Measurements from ENCODE around the gene DCPS.
"Not testable (repeated sequence)": the region's sequence is repeated elsewhere in the genome, so short reads cannot be mapped to it uniquely, and the experiment has no call there.

DCPS gene

DNA sequence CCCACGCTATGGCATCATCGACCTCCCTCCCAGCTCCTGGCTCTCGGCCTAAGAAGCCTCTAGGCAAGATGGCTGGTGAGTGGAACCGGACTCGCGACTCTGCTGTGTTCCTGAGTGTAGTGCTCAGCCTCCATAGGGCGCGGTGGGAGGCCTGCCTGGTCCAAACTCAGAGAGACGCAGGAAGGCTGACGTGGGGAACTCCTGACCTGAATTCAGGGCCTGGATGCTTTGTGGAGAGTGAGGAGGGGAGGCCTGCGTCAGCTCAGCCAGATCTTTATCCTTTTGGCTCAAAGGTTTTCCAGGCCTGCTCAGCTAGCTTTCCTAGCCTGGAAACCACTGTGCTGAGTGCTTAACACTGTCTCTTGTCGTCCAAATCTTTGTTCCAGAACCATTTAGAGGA, 13.0 kb upstream of the DCPS start:
- no peak for DNase-seq

DNA sequence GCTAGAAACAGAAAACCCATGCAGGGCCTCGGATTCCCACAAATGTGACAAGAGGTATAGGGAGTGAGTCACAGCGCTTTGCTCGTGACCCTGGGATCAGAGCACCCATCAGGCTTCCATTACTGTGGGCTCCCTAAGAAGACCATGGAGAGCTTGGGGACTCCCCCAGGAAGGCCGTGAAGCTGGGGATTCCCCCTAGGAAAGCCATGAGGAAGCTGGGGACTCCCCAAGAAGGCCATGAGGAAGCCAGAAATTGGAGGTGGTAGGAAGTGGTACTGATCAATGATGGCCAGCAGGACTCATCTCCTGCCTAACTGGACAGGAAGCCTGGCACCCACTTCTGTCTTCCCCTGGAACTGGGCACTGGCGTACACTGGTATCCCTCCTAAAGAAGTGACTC, 10.1 kb upstream of the DCPS start:
- no peak for DNase-seq

DNA sequence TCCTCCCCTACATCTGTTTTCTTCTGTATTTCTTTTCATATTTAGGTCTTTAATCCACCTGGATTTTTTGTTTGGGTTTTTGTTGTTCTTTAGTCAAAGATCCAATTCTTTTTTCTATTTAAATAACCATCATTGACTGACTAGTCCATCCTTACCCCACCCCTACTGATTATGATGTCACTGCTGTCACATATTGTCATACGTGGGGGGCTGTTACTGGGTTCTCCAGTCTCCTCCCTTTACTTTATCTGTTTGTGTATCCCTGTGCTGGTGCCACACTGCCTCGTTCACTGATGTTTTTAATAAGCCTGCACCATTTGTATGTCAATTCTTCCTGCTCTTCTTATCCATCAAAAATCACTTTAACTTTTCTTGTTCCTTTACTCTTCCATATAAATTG, 6.9 kb upstream of the DCPS start:
- DNase-seq, result no peak

DNA sequence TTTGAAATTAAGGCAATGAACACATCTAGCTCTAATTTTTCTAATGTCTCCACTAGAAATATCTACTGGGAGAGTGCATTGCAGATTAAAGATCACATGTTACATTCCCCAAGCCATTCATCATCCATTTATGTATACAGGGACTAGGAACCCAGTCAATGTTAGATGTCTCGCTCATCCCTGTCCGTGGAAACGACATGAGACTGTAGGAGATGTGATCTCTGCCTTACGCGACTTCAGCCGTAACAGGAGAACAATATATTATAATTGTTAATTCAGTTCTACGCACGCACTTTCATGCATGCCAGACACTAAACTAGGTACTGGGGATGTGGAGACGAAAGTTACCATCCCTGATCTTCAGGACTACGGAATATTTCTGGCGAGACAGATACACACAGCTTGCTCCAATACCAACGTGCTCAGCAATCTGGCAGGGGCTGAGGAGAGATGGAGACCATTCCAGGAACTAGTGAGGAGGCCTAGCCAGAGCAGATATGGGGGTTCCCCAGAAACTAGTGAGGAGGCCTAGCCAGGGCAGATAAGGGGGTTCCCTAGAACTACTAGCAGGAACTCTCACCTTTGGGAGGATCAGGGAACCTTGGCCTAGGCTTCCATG, 706 bp downstream of the DCPS start:
- DNase-seq, result no peak

DNA sequence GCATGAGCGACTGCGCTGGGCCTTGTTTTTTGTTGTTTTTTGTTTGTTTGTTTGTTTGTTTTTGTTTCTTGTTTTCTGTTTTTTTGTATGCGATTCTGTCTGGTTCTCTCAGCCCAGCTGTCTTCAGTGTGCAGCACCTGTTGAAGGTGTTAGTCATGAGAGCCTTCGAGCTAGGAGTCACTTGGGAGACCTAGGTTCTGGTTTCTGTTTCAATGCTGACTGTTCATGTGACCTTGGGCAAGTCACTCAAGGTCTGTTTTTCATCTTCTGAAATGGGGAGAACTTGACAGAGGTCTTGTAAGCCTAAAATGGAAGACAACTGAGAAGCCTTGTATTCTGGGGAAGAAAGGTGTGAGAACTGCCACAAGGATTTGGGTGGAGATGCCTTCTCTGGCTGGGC, 1.8 kb downstream of the DCPS start:
- no peak for DNase-seq

DNA sequence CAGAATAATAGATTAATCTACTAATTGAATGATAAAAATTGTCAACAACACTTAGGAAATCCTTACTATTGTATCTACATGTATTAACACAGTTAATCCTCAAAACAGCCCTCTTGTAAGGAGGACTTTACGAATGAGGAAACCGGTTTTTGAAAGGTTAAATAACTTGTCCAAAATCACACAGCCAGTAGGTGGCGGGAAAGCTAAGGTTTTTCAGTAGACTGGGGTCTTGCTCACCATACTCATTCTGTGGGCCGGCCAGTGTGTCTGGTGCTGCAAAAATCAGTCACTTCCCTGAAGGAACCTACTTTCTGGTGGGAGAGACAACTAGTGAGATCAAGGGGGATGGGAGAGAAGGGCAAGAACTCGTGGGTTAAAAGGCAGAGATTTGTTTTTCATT, 3.8 kb downstream of the DCPS start:
- DNase-seq, result no peak

DNA sequence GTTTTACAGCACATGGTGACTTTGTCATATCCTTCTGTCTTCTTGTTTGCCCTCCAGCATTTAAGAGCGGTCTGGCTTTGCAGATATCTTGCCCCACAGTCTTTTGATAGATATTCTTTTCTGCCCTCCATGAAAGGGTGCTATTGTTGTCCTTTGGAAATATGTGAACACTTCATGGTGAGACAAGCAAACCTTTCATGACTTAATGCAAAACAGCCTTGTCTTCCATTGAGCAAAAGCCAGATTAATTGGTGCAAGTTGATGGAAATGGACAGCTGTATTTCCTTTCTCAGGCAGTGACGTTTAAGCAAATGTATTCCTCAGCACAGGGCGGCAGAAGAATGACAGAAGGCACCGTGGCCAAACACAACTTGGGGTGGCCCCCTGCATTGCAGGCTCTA, 4.4 kb downstream of the DCPS start:
- DNase-seq, result no peak

DNA sequence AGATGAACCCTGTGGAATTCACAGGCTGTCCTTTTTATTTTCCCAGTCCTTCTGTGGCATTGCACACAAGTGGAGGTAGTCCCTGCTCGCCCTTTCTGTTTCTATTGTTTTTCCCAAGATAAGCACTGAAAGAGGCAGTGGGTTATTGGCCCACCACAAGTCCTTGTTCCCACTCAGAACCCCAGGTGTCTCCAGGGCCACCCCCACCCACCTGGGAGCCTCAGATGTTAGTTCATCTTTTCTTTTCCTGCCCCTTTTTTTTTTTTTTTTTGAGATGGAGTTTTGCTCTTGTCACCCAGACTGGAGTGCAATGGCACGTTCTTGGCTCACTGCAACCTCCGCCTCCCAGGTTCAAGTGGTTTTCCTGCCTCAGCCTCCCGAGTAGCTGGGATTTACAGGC, 4.9 kb downstream of the DCPS start:
- not testable (repeated sequence) for DNase-seq

DNA sequence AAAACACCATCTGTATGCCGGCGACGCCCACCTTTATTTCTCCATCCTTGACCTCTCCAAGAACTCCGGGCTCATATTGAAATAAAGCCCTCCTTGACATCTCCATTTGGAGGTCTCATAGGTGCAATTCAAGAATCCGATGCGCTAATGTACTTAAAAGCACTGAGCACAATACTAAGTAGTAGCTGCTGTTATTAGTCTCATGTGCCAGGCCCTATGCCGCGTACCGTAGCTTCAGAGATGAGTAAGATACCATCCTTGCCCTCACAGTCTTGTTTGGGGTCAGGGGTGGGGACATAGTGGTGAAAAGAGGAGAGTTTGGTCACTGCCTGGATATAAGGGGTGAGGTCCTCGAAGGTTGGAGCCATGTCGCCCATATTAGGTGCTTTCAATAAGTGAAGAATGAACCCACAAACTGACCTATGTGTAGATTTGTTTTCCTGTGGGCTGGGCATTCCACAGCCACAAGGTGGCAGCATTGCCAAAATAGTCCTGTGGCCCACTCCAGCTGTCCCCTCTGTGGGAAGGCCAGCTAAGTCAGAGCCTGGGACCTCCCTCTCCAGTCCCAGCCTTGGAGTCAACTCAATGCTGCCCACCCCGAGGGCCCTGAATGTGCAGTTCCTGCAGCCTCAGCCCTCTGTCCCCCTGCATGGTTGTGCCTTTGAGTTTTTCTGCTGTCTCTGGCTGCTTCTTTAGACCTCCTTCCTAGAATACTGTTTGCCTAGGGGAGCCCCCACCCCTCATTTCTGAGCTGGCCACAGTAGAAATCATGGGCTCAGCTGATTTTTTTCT, 6.5 kb downstream of the DCPS start:
- peak; percentile 48 for DNase-seq

DNA sequence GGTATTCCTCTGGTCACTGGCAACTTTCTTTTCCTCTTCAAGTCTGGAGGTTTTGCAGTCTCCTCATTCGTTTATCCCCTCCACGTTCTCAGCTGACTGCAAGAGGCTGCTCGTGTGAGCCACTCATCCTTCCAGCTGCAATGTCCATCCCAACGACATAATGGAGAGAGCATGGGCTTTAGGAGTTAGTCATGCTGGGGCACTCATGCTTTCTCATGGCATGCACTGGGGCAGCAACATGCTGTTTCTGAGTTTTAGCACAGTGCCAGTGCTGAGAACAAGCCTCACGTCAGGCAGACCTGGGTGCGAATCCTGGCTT, 7.1 kb downstream of the DCPS start:
- DNase-seq, result no peak

DNA sequence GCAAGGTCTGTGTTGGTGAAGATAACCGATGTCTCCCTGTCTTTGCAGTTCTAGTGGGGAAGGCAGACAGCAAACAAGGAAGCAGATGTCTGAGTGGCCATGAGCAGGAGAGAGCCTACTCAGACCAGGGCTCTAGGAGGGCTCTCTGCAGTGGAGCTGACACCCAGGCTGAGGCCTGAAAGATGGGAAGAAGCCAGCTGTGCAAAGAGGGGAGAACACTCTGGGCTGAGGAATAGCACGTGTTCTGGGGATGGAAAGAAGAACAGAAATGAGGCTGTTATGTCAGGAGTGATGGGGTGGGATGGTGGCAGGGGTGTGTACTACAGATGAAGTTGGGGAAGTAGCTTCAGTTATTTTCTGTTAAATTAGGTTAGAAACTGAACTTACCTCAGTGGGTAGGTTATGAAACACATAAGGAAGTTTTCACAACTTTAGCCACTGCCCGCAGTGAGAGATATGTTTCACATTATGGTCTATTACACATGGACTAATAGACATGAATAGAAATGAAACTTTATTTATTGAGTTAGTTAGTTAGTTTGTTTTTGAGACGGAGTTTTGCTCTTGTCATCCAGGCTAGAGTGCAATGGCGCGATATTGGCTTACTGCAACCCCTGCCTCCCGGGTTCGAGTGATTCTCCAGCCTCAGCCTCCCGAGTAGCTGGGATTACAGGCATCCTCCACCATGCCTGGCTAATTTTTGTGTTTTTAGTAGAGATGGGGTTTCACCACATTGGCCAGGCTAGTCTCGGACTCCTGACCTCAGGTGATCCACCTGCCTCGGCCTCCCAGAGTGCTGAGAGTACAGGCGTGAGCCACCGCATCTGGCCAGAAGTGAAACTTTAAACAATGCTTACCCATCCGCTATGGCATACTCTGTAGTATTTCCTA, 7.8 kb downstream of the DCPS start:
- DNase-seq, result no peak

DNA sequence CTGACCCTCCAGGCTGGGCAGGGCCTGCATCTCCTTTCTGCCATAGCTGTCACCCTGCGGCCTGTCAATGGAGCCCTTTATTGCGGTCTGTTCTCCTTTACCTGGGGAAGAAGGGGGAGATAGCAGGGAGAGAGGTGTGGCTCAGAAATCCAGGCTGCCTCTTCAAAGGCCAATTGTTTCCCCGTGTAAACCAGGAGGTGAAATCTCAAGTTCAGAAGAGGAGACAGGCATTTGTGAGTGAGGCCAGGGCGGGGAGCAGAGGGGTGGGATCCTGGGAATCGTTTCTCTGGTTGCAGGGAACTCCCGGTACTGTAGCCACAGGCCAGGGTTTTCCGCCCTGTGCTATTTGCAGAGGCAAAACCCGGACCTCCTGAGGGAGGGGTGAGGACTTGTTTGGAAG, 9.1 kb downstream of the DCPS start:
- DNase-seq, result no peak

DNA sequence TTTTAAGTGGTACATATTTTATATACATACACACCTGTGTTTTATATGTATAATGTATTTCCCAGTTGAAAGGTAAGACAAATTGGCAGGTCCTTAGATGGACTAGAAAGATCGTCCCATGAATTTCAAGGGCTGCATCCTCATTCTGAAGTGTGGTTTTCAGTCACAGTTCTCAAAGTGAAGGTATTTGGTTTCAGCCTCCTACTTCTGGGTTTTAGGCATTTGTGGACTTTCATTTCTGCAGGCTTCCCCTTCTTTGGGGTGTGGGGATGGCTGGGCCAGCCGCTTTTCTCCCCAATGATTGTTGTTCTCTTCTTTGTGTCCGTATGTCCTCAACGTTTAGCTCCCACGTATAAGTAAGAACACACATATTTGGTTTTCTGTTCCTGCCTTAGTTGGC, 10.0 kb downstream of the DCPS start:
- DNase-seq, result no peak

DNA sequence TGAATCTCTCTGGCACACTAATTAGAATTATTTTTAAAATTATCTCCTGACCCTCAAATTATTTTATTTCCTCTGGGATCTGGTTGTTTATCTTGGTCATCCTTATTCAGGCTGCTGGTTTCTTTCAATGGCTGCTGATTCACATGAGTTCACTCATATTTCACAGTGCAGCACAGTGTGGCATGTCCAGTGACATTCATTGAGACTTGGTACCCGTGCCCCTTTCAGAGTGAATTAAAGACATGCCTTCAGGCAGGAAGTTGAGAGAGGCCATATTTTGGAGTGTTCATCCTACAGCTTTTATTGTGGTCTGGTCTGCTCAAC, 13.5 kb downstream of the DCPS start:
- DNase-seq, result no peak

DNA sequence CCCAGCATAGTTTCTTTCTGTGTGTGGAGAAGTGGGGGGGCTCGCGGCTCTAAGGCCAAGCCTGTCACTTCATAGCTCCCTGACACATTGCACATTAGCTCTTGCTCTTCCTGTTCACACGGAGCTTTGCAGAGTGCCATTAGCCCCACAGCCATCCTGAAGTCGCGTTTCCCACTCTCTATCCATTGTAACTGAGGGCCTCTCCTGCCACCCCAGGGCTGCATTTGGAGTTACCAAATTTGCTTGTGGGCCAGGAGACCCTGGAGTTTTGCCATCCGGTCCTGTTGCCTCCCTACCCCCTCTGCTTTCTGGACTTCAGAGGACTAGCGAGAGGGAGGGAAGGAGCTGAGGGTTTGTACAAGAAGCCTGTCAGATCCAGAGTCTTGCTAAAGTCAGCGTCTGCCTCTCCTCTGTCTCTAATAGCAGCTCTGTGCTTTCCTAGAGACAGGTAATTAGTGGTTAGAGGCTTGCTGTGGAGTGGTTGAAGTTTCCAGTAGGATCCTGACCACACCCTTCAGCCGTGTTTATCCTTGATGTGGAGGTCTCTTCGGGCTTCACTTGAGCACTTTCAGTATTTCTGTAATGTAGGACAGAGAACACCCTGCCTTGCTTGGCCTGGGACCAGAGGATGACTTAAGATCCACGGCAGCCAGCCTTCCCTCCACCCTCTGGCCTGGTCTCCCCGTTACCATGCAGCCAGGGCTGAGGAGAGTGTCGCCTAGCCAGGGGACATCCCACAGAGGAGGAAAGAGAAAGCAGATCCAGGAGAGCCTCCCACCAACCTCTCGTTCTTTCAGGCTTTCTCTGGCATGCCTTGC, 14.1 kb downstream of the DCPS start:
- DNase-seq, result no peak

DNA sequence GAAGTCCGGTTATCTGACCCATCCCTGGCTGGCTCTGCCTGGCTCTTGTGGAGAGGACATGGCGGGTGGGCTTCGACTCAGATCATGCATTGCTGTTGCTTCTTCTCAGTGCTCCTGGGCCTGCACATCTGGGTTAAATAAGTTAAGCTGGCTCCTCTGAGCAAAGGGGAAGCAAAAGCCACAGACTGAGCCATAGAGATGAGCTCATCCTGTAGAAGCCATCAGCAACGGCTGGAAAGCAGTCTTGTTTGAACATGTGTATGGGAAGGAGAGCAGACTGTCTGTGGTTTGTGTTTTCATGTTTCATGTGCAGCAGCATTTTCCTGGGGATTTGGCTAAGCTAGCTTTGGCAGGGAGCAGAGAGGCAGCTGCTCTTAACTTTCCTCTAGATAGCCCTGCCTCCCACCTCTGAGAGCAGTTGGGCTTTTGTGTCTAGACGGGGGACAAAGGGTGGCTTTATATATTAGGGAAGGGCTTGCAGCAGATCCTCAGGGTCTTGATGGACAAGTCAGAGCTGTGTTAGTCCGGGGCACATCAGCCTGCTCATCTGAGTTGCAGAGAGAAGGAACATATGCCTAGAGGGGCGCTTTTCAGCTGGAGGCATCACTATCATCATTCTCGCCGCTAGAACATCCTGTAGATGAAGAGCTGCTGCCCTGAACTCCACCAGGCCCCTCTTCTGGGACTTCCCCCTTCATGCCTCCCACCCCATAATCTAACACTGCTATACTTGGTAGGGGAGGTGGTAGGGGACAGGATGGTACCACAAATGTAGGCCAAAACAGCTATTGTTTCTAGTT, 14.9 kb downstream of the DCPS start:
- no peak for DNase-seq

DNA sequence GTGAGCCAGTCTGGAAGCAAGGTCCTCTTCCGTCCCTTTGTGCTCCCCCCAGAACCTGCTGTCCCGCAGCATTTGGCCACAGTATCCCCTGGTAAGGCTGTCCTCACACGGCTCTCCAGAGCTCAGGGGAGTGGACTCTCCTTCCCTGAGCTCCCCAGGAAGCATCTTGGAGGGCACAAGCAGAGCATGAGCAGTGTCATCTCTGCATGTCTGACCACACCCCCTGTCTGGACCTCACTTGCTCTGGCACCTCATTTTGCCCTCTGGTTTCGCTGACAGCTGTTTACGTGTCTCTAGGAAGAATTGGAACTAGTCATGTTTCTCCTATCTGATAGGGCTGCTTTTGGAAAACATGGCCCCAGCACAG, 15.5 kb downstream of the DCPS start:
- no peak for DNase-seq

DNA sequence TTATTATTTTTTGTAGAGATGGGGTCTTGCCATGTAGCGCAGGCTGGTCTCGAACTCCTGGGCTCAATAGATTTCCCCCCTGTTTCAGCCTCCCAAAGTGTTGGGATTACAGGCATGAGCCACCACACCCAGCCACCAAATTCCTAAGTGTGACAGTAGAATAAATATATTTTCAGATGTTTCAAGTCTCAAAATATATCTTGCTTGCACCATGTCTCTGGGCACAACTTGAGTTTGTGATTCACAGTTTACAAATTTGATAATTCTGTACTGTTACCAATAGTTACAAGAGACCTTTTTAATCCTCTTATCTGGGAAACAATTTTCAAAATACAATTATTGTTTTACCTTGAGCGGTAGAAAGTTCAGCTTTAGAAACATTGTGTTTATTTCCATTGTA, 19.1 kb downstream of the DCPS start:
- no peak for DNase-seq

DNA sequence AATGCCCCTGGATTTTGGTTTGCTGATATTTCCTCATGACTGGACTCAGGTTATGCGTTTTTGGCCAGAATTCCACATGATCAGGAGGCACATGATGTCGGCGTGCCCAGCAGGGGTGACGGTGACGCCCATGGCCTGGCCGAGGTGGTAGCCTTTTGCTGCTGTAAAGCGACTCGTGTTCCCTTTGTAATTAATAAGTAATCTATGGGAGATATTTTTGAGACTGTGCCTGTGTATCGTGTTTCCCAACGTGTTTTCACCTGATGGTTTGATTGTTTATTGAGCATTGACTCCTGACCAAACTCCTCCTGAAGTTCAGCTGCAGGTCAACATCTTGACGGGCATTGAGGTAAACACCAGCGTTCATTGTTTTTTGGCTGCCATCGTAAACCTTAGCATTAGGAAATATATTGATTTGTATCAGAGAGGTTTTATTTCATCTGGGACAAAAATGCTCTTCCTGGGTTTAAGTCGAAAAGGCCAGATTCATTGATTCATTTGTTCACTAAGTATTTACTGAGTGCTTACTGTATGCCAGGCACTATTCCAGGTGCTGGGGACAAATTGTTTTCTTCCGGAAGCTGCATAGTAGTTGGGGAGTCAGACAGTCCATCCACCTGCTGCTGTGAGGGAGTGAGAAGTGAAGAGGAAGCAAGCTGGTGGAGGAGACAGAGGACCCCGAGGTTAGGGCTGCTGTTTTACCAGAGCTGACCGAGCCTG, 23.6 kb downstream of the DCPS start:
- DNase-seq, result no peak

DNA sequence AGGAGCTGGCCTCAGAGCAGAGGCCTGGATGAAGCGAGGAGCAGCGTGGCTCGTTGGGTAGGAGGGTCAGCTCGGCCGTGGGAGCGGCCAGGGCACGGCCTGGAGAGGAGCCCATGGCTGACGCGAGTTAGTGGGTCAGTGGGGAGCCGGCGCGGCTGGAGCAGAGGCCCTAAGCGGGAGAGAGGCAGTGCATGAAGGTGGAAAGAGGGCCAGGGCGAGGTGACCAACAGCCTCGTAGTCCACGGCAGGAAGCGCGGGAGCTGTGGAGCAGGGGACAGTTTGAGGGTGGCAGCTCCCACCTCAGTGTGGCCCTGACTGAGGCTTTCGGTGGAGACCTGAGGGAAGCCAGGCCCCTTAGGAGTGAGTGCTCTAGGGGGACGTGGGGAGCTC, 24.1 kb downstream of the DCPS start:
- no peak for DNase-seq

DNA sequence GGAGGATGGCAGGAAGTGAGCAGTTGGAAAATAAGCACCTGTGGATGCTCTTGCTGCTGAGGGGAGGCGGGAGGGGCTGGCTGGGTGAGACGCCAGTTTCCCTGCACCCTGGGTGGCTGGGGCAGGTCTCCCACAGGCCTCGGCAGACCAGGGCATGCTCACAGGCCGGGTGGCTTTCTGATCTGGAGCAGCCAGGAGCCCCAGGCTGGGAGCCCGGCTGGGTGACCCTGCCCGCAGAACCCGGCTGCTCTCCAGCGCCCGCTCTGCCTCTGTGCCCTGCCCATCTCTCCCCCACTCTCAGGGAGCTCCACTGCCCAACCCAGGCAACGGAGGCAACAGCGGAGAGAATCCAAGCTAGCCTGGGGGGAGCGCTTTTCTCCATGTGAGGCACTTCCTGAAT, 24.6 kb downstream of the DCPS start:
- no peak for DNase-seq

All from stimulated activated naive CD4-positive, alpha-beta T cell treated with Interleukin-2 at 50 U/mL for 16 hours (primary cell).